ENCODE results near the gene TPRG1.

The TPRG1 gene

DNA sequence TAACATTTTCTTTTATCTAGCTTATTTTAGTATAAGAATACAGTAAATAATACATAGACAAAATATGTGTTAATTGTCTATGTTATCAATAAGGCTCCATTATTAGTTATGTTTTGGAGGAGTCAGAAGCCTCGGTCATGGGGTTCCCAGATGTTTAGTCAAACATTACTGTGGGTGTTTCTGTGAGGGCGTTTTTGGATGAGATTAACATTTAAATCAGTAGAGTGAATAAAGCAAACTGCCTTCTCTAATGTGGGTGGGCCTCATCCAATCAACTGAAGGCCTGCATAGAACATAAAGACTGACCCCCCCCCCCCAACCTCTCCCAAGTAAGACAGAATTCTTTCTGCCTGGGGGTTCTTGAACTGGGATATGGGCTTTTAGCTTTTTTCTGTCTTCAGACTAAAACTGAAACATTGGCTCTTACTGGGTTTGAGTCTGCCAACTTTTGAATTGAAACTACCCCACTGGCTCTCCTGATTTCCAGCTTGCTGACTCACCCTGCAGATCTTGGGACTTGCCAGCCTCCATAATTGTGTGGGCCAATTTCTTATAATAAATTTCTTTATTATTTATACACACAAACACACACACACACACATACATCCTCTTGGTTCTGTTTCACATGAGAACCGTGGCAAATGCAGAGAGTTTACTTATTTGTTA, 192.0 kb downstream of the TPRG1 start:
- no peak for DNase-seq

DNA sequence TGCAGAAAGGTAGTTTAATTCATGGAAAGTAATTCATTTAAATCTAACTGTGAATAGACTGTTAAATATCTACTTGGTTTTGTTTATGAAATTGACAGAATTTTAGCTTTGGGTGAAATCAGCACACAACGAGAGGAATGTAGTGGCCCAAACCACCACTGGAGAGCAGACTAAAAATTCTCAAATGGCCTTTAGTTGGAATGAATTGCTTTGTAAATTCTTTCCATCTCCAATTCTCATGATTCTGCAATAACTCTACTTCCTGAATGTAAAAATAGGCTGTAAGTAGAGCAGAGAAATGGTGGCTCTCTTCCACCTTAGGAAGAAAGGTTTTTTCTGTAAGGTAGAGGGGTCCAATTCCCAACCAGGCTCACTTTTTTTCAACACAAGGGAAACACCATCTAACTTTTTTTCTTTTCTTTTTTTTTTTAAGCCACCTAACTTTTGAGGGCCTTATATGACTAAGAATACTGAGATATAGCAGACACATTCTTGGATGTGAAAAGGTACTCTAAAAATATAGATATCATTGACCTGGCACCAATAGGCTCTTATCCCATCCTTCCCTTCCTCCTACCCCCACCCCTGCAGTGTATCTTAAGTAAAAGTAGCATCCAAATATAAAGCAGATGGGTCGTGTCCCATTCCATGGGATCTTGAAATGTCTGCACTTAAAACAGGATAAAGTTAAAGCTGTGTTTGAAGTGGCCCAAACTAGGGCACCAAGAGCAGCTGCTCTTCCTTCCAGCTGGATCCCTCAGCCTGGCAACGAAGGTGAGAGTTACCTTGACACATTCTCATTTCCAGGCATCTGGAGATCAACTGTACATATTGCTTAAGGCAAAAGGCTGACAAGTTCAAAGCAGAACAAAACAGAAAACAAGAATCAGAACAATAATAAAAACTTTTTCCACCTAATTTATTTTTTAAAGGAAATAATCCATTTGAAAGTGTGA, 194.1 kb downstream of the TPRG1 start:
- DNase-seq = no peak

- DNase-seq = no peak
These were observed 196.6 kb downstream of the TPRG1 start for GRCh38 chr3:189368384-189368783.

GRCh38 chr3:189369636-189370035, 197.9 kb downstream of the TPRG1 start:
- no peak for DNase-seq

DNA sequence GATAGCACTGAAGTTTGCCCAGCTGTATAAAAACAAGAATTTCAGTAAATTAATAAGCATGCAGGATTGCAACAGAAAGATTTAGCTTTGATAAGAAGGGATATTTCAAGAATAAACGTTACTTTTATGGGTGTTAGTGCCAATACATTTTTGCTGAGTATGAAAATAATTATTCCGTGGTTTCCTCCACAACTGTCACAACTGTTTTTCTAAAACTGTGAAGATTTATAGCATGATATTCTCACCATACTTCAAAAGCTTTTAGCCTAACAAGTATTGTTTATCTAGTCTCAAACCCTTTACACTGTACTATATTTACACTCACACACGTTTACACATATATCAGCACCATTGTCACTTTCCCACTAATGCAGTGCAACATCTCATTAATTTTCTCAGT, 200.5 kb downstream of the TPRG1 start:
- DNase-seq = no peak
